Suppressor macrophage (primary cell): Measurements from ENCODE around the gene FLNA.
"Not testable (repeated sequence)": the region's sequence is repeated elsewhere in the genome, so short reads cannot be mapped to it uniquely, and the experiment has no call there.

Experiments
- DNase-seq, 4 experiments: peaks; one replicate each; pipeline ENCODE4 v3.0.0-alpha.2; 2020 to 2022

FLNA gene

DNA sequence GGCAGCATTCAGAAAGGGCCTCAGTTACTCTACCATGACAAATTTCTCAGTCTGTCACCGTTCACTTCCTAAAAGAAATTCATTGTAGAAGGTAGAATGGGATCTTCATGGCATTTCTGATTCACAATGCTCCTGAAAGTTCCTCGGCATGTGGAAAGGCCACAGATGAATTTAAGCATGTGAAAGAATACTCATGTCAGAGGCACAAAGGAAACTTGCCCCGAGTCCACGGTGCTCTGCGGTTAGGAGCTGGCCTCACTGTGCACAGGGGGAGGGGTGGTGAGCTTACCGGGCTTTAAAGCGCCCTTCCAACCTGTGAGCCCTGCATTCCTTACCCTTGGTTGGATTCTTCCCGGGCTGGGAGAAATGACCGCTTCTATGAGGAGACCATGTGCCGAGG lies 69.6 kb downstream of the FLNA start:
- DNase-seq = no peak

DNA sequence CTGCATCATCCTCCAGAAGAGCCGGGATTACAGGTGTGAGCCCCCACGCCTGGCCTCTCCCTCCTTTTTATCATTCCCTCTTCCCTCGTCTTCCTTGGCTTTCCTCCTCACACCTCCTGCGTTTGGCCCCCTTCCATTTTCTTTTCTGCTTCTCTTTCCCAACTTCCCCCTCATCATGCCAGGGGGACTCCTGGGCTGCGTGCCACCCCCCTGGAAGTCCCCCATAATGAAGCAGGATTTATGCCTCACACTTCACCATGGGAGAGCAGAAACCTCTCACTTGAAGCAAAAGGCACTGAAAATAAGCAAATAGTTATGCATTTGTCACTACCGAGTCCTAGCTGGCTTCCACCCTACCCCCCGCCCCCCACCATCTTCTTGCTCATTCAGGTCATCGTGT lies 71.0 kb downstream of the FLNA start:
- DNase-seq = no peak

DNA sequence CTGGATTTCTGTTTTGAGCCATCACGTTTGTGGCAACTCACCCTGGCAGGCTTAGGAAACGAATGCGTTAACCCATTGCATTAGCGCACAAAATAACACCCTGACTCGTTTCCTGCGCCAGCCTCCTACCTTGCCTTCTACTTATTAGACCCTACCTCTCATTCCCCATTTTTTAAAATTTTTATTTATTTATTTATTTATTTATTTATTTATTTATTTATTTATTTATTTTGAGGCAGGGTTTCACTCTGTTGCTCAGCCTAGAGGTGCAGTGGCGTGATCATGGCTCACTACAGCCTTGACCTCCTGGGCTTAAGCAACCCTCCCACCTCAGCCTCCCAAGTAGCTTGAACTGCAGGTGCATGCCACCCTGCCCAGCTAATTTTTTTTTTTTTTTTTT lies 71.4 kb downstream of the FLNA start:
- DNase-seq = not testable (repeated sequence)

DNA sequence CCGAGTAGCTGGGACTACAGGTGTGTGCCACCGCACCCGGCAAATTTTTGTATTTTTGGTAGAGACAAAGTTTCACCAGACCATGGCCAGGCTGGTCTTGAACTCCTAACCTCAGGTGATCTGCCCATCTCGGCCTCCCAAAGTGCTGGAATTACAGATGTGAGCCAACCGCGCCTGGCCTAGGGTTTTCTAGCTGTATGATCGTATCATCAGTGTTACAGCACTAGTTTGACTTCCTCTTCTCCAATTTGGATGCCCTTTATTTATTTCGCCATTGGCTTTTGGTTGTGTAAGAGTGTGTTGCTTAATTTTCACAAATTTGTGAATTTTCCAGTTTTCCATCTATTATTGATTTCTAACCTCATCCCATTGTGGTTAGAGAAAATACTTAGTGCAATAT lies 73.6 kb downstream of the FLNA start:
- DNase-seq = peak; percentile 62 to 80 (median 76)
